CD1c-positive myeloid dendritic cell (primary cell): ENCODE measurements around the gene IL6ST.

ENCODE experiments used
- DNase-seq: peaks from one replicate; pipeline ENCODE4 v3.0.0-alpha.2; 2016; ENCODE audit errors: extremely low spot score

Gene IL6ST

GRCh38 chr5:55920784-55921183 is 74.0 kb downstream of the IL6ST start:
- no peak for DNase-seq

DNA sequence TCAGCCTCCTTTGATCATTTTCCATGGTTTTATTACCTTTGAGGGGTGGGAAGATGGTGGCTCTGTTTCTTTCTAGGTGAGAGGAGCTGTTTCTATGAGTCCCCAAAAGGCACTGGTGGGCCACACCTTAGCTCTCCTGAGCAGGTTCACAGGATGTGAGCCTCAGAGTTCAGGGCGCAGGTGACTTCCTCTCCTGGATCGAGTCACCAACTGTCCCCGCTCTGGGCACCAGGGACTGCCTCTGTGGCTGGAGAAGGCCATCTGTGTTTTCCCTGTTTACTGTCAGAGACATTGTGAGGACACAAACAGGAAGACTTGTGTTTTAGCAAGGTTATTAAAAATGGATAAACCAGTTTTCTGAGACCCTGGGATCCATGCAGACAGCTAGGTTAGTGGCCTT is 75.1 kb downstream of the IL6ST start:
- DNase-seq = no peak

DNA sequence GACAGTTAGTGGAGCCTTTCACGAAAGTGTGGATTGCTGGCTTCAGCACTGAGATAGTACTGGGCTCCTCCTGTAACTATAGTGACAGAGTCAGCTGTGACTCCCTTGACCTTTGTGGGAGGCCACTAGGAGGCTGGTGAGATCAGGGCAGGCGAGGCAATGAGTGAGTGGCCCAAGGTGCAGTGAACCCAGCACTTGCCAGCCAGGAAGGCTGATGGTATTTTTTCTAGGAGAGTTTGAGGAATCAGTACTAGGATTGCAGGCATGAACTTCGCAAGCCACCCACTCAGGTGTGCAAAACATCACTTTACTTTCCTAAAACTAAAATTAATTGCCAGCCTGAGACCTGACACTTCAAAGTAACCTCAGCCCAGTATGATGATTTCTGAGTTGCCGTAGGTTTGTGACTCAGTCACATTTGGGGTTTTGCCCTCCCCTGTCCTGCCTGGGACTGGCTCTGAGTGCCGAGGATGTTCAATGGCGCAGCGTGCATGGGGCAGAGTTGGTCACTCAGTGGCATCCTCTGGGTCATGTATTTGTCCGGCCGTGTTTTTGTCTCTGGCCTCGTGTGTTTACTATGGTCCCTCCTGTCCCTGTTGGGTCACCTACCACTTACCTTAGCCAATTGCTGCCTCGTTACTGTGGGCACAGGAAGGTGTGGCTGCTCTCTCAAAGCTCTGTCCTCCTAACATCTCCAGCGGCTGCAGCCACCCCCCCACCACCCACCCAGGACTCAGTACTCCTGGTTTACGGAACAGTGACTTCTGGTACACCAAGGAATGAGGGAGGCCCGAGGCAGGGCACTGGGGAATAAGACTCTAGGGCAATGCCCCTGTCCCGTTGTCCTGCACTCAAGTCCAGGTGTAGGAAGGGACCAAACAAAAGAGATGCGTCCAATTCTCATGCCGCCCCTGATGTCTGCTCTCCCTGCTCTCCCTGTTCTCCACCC is 76.4 kb downstream of the IL6ST start:
- DNase-seq = no peak

DNA sequence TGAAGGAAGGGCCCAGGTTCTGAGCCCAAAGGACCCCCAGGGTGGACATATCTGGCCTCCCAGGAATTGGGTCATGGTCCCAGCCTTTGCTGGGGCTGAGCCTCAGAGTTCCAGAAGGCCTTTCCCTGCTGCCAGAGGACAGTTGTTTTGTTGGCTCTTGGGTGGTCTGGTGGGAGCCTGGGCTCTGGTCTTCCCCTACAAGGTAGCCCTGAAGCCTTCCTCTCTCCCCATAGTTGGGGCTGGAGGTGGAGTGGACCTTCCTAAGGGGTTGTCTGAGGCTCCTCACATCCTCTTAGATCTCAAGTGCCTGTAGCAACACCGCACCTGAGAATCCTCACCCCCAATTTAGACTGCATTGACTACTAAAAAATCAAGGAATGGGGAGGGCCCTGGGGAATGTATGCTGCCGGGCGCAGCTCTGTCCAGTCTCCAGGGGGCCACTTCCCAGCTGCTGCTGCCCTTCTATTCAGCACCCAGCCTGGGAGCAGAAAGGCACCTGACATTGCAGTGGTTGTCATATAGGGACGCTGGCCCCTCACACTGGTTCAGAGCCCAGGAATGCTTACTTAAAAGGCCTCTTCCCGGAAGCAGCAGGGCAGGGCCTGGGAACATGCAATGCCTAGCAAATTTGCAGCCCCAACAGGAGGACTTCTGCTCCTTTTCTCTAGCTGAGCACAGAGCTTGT is 77.2 kb downstream of the IL6ST start:
- DNase-seq = no peak

DNA sequence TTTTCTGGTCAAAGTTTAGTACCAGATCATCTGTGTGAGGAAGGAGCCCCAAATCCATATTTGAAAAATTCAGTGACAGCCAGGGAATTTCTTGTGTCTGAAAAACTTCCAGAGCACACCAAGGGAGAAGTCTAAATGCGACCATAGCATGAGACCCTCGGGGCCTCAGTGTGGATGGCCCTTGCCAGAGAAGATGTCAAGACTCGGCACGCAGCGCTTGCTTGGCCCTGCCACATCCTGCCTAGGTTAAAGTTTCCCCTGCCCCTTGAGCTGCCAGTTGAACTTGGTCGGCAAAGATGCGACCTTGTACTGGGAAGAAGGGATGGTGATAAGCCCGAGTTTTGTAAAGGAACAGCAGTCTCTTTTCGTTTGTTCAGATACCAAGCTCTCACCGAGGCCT is 77.8 kb downstream of the IL6ST start:
- no peak for DNase-seq

DNA sequence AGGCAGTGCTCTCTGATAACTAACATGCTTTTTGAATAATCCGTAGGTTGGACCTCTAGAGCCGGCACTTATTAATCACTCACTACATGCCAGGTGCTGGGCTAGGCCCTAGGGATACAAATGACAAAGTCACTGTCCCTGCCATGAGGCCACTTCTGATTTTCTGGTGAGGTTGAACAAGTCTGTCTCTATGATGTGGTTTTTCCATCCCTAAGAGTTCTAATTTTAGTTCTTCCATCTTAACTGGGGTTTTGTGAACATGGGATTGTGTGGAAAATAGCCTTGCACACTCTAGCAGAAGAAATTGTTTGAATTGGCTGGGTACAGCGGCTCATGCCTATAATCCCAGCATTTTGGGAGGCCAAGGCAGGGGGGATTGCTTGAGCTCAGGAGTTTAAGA is 79.0 kb downstream of the IL6ST start:
- DNase-seq = no peak

DNA sequence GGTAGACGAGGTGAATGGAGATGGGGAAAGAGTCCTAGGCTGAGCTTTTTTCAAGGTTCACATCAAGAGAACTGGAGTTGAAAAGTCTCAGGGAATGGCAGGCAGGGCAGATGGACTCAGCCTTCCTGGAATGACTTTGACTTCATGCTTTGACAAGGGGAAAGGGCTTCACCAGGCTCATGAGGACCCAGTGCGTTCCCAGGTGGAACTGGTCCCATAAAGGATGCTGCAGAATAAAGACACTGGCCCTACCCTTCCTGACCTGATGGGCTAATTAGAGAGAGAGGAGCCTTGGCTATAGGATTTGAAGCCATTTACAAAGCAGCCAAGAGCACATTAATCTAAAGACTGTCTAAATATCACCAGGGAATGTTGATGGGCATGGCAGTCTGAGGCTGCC is 79.8 kb downstream of the IL6ST start:
- no peak for DNase-seq

GRCh38 chr5:55913466-55914413 is 81.0 kb downstream of the IL6ST start:
- DNase-seq = no peak

GRCh38 chr5:55911784-55912653 is 82.7 kb downstream of the IL6ST start:
- no peak for DNase-seq

DNA sequence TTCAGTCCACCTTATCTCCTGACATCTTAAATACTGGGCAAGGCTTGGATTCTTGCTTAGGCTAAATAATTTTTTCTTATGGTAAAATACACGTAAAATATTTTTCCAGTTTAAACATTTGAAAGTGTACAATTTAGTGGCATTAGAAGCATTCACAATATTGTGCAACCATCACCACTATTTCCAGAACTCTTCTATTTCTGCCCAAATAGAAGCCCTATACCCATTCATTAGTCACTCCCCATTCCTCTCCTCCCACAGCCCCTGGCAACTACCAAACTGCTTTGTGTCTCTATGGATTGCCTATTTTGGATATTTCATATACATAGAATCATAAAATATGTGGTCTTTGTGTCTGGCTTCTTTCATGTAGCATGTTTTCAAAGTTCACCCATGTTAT is 86.0 kb downstream of the IL6ST start:
- no peak for DNase-seq

- DNase-seq = no peak
Observed at GRCh38 chr5:55907927-55908326, 86.8 kb downstream of the IL6ST start.

- DNase-seq = no peak
Observed at GRCh38 chr5:55905251-55905650, 89.5 kb downstream of the IL6ST start.

DNA sequence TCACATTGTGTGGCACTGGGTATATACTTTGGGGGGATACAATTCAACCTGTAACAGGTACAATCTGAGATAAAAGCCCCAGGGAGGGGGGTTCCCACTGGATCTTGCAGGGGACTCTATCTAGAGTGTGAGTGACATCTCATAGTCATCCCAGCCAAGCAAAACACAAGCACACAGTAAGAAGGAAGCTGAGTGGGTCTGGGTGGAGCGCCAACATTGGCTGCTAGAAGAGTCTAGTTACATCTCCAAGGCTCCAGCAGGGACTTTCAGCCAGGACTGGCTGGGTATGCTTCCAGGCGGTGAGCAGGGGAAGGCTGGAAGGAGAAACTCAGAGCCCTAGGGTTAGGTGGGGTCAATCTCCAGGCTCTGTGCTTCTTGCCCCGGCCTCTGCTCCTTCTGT is 90.6 kb downstream of the IL6ST start:
- DNase-seq = no peak

DNA sequence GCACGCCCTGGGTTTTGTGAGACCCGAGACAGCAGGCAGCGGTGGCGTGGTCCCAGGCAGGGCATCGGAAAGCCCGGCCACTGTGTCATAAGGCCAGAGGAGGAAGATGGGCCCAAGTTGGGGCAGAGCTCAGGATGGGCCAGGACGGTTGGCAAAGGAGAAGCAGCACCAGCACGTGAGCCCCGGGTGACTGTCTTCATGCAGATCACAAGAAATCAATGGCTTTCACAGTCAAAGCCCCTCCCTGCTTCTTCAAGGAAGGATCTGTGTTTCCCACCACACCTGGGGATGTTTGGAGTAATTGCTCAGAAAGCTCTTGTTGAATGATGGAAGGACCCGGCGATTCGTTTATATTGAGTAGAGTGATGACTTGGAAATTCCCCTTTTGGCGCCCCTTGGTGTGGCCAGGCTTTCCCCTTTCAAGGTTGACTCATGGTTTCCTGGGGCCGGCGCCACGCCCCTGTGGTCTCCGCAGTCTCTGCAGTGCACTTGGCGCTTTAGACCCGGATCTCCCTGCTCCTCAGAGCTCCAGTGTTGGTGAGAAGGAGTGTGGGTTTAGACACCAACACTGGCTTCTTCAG is 91.6 kb downstream of the IL6ST start:
- peak; percentile 66 for DNase-seq

DNA sequence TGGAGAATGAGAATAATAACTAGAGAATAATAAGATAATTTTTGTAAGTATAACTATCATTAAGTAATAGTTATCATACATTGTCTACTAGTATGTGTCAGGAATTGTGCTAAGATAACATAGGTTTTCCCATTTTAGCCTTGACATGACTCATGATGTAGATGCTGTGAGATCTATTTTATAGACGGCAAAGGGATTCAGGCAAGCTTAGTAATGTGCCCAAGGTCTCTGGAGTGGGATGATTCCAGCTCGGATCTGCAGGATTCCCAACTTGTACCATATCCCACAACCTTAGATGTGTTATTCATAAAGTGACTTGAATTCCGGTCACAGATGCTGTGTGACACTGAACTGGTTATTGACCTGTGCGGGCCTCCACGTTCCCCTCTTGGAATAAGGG is 92.1 kb downstream of the IL6ST start:
- no peak for DNase-seq

- no peak for DNase-seq
Observed at GRCh38 chr5:55900776-55901175, 94.0 kb downstream of the IL6ST start.

GRCh38 chr5:55900068-55900467 is 94.7 kb downstream of the IL6ST start:
- no peak for DNase-seq

GRCh38 chr5:55899344-55899743 is 95.4 kb downstream of the IL6ST start:
- DNase-seq = no peak

DNA sequence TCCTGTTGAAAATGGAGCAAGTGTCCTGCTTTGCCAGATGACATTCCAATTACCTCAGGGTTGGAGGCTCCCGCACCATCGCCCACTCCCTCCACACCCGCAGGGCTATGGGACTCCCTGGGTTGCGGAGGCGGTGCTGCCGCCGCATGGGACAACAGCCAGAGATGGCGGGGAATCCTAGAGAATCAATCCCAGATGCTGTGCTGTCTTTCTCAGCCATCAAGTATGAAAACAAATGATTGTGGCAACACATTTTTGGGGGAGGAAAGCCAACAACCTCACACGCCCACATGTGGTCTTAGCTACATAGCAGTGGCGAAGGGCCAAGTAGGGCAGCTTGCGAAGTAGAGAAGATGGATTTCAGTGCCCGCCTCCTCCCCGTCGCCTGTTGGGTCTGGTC is 96.9 kb downstream of the IL6ST start:
- DNase-seq = no peak

- no peak for DNase-seq
Observed at GRCh38 chr5:55897206-55897894, 97.4 kb downstream of the IL6ST start.
